Muscle of leg (tissue), 11 donors: ENCODE results near the gene UROD. TPM values are rescaled to one million over a fixed set of nuclear protein-coding genes. Genes with fewer than 3 reads are reported as not detected.

Experiments
- DNase-seq: peaks from one replicate; pipeline ENCODE4 v3.0.0; 2013
- H3K27ac ChIP-seq: one replicate; pipeline ENCODE4 v1.5.1; 2013; ENCODE audit warnings: mild to moderate bottlenecking, low read length, control low read depth
- H3K27me3 ChIP-seq: one replicate; pipeline ENCODE4 v1.6.1; 2013; ENCODE audit warnings: low read length; ENCODE audit not compliant: control insufficient read depth, insufficient read depth
- H3K36me3 ChIP-seq: one replicate; pipeline ENCODE4 v1.6.1; 2013; ENCODE audit warnings: low read length; ENCODE audit not compliant: control insufficient read depth, insufficient read depth
- H3K4me1 ChIP-seq: one replicate; pipeline ENCODE4 v1.6.1; 2013; ENCODE audit warnings: low read length; ENCODE audit not compliant: control insufficient read depth, insufficient read depth
- H3K4me3 ChIP-seq: one replicate; pipeline ENCODE4 v1.5.1; 2013; ENCODE audit warnings: low read length, control low read depth
- H3K9me3 ChIP-seq: replicated peaks from 2 replicates; pipeline ENCODE4 v1.6.1; 2013; ENCODE audit warnings: low read depth, low read length; ENCODE audit not compliant: control insufficient read depth
- WGBS: methylation state at CpG from one replicate; pipeline ENCODE4 v1.1.5; 2013; ENCODE audit warnings: missing lambda C conversion rate; ENCODE audit not compliant: insufficient coverage; 5-methylcytosine and 5-hydroxymethylcytosine counted together
- polyA plus RNA-seq, 8 donors: library from polyadenylated mRNA; unstranded; fragments of 120-200 nt; gene quantifications; one replicate each; pipeline versions ENCODE4 v1.2.1 to v1.2.3, GENCODE V29; 2013; ENCODE audit warnings: inconsistent platforms in 1 of 8, low replicate concordance in 1 of 8; ENCODE audit not compliant: insufficient read length in 8 of 8, insufficient read depth in 1 of 8
- total RNA-seq: library from RNA; stranded (reverse); fragments of 120-200 nt; gene quantifications from one replicate; pipeline ENCODE4 v1.2.4, GENCODE V29; 2013

Gene UROD
- total and polyA plus RNA-seq, 9 donors, result 79.9 to 96.8 (median 87.7) TPM

DNA sequence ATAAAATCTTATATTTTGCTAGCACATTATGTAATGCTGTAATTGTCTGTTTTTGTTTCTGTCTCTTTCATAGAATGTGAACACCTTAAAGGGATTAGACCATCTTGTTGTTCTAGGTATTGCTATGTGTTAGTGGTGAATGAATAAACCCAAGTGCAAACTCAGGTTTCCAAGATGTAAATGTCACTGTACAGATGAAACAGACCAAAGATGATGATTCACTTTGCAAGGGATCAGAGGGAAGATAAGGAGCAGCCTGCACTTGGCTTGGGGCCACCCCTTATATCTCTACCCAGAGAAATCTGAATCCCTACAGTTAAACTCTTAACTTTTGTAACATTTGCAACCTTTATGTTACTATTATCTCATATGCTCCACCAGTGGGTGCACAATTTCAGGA lies 25.4 kb downstream of the UROD start:
- Histone ChIP-seq H3K4me3 (no peak overlapping the region), H3K36me3 (no peaks in the 10 kb centered on the region), H3K27me3 (no peaks in the 10 kb centered on the region), H3K4me1 (no peaks in the 10 kb centered on the region), H3K27ac (no peak overlapping the region), H3K9me3 (no peaks in the 10 kb centered on the region)
- DNase-seq, result no peak

DNA sequence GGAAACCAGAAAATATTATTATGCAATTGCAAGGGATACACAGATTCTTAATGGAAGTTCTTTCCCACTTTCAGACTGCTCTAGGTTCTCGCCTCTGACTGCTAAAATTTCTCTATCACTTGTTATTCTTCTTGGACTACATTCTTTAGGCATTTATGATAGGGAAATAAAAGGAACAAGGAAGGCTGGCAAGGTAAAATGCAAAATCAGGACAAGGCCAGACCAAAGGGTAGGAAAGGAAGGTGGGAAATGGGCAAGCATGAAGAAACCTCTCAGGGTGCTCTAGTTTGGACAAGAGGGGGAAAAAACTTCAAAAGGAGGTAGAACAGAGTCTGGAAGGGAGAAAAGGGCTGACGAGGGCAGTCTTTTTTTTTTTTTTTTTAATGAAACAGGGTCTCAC lies 26.2 kb downstream of the UROD start:
- Histone ChIP-seq H3K27me3 (no peaks in the 10 kb centered on the region), H3K4me3 (no peak overlapping the region), H3K27ac (no peak overlapping the region), H3K36me3 (no peaks in the 10 kb centered on the region), H3K9me3 (no peaks in the 10 kb centered on the region), H3K4me1 (no peaks in the 10 kb centered on the region)
- no CpG with 5 or more reads among the region's 2 CpGs for WGBS
- DNase-seq, result no peak

DNA sequence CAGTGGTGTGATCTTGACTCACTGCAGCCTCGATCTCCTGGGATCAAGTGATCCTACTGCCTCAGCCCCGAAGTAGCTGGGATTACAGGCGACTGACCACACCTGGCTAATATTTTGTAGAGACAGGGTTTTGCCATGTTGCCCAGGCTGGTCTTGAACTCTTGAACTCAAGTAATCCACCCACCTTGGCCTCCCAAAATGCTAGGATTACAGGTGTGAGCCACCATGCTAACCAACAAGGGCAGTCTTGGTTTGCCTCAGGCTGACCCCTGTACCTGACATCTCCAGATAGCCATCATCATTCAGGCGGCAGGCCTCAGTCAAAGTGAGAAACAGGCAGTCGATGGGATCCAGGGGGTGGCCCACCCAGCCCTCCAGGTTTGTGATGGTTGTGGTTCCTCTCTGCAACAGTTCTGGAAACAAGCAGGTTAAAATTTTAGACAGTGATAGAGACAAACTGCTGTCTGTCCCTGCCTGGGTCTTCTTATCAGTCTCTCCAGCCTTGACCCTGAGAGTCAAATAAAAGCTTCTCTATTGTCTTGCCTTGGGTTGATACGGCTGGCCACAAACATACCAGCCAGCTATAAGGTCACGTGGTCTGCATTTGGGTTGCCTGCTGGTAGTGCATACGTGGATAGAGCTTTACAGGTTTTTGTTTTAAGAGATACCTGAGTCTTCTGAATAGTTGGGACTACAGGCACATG lies 26.8 kb downstream of the UROD start:
- no peak overlapping the region for H3K27ac ChIP-seq
- no peak overlapping the region for H3K4me3 ChIP-seq
- no peaks in the 10 kb centered on the region for H3K27me3 ChIP-seq
- H3K9me3 ChIP-seq, result no peaks in the 10 kb centered on the region
- no peaks in the 10 kb centered on the region for H3K36me3 ChIP-seq
- no peak for DNase-seq
- 92% methylated on average over 2 of the region's 8 CpGs for WGBS
- no peaks in the 10 kb centered on the region for H3K4me1 ChIP-seq

DNA sequence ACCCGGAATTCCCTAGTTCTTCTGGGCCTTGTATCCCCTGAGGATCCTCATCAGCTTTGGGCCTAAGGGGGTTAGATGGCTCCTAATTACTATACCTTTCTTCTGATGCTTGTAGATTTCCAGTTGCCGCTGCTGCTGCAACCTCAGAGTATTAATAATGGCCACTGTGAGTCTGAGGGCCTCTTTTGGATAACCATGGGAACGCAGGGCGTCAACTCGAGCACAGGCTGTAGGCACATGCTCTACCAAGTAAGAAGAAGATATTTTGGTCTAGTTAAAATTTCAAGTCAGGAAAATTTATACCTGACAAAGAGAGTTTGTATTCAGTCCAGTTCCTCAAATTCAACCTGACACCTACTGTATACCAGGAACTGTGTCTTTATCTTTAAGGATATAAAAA lies 28.2 kb downstream of the UROD start:
- no peaks in the 10 kb centered on the region for H3K27me3 ChIP-seq
- no peak overlapping the region for H3K27ac ChIP-seq
- H3K4me3 ChIP-seq, result no peak overlapping the region
- 84% methylated on average over 2 of the region's 5 CpGs for WGBS
- no peak for DNase-seq
- no peaks in the 10 kb centered on the region for H3K9me3 ChIP-seq
- no peaks in the 10 kb centered on the region for H3K4me1 ChIP-seq
- H3K36me3 ChIP-seq, result no peaks in the 10 kb centered on the region

DNA sequence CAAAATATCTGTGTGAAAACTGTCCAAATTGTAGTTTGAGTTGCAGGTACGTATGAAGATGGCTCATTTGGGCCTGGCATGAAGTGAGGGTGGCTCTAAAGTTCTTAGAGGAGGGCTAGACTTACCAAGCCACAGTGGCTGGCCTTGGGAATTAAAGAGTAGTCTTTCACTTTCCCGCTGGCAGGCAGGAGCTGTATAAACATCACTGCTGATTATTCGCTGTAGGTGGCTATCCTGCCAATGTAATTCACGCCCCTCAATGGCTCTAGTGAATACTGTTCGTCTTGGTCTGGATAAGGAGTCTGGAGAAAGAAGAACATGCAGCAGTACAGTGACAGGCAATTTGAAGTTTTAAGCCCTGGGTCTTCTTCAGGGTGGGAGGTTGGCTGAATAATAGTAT lies 31.0 kb downstream of the UROD start:
- 72% methylated on average over 5 of the region's 5 CpGs for WGBS
- H3K36me3 ChIP-seq, result no peaks in the 10 kb centered on the region
- no peak overlapping the region for H3K4me3 ChIP-seq
- H3K9me3 ChIP-seq, result no peaks in the 10 kb centered on the region
- no peak overlapping the region for H3K27ac ChIP-seq
- no peaks in the 10 kb centered on the region for H3K27me3 ChIP-seq
- no peak for DNase-seq
- H3K4me1 ChIP-seq, result no peaks in the 10 kb centered on the region

DNA sequence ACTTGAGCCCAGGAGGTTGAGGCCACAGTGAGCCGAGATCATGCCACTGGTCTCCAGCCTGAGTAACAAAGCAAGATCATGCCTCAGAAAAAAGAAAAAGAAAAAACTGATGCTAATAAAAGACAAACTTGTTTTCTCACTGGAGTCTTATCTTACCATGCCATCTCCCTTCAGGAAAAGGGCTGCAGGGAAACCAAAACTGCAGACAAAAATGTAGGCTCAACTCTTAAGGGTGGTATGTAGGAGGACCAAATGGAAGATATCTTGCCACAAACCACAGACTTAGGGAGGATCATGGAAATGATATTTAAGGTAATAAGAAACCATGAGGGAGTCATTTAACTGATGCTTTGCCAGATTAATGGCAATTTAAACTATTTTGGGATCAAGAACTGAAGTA lies 32.9 kb downstream of the UROD start:
- no peak for DNase-seq
- WGBS, result no CpG with 5 or more reads among the region's 1 CpG
- no peak overlapping the region for H3K27ac ChIP-seq
- no peaks in the 10 kb centered on the region for H3K9me3 ChIP-seq
- no peaks in the 10 kb centered on the region for H3K27me3 ChIP-seq
- no peak overlapping the region for H3K4me3 ChIP-seq
- H3K4me1 ChIP-seq, result no peaks in the 10 kb centered on the region
- H3K36me3 ChIP-seq, result no peaks in the 10 kb centered on the region

DNA sequence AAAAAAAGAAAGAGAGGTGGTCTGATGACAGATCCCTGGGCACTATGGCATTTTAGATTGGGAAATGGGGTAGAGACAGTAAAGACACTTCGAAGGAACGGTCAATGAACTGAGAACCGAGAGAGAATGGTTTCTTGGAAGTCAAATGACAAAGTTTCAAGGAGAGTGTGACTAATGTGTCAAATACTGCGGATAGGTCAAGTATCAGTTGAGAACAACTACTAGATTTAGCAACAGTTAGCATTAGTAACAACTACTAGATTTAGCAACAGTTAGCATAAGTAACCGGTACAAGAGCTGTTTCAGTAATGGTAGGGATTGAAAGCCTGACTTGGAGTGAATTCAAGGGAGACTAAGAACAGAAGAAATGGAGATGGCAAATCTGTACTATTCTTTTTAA lies 35.0 kb downstream of the UROD start:
- no peak overlapping the region for H3K4me3 ChIP-seq
- WGBS, result 100% methylated on average over 2 of the region's 5 CpGs
- no peak for DNase-seq
- H3K36me3 ChIP-seq, result no peaks in the 10 kb centered on the region
- no peaks in the 10 kb centered on the region for H3K4me1 ChIP-seq
- H3K27me3 ChIP-seq, result no peaks in the 10 kb centered on the region
- no peaks in the 10 kb centered on the region for H3K9me3 ChIP-seq
- H3K27ac ChIP-seq, result no peak overlapping the region

DNA sequence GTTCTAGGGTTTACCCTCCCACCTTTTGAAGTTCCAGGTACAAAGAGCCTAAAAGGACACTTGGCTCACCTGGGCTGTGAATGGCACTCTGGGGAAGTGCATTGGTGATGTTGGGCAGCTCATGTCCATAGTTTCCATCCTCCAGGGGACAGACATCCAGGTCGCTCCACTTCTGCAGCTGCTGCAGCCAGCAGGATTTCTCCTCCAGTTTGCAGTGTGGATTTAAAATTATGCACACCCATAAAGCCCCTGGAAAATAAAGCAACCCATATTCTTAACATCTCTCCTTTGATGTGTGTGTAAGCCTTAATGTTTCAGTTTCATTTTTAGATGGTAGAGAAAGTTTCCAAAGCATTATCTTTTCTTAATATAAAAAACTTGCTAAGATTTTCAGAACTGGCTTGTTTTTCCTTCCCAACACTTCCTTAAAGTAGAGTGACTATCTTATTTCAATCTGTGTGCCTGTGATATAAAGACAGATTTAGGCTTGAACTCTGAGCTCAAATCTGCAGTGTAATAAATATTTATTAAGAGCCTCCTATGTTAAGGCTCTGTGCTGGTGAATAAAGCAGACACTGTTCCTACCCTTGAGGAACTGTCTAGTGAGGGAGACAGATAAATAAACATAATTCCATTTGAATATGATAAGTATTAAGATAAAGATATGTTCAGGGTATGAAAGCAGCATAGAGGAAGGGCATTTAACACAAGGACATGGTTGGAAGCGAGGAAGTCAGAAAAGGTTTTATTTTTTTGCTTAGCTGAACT lies 39.1 kb downstream of the UROD start:
- Histone ChIP-seq H3K36me3 (no peaks in the 10 kb centered on the region), H3K9me3 (no peaks in the 10 kb centered on the region), H3K27me3 (no peaks in the 10 kb centered on the region), H3K4me1 (no peaks in the 10 kb centered on the region), H3K27ac (no peak overlapping the region), H3K4me3 (no peak overlapping the region)
- WGBS, result no CpG with 5 or more reads among the region's 2 CpGs
- DNase-seq, result no peak

DNA sequence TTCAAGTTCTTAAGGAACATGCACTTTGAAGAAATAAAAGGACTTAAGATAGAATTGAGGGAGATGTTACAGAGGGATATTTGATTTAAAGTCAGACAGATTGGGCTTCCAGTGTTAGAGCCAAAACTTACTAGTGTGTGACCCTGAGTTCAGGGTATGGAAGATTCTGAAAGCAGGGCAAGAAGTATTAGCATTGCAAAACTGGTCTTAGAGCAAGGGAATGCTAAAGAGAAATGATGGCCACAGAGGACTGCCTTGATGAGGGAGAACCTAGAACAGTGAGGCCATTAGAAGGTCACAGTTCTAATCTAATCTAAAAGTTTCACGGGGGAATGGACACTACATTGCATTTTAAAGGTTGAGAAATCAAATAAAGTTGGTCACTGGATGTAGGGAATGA lies 45.5 kb downstream of the UROD start:
- no peaks in the 10 kb centered on the region for H3K9me3 ChIP-seq
- DNase-seq, result no peak
- no peak overlapping the region for H3K27ac ChIP-seq
- no peaks in the 10 kb centered on the region for H3K4me1 ChIP-seq
- H3K27me3 ChIP-seq, result no peaks in the 10 kb centered on the region
- no peak overlapping the region for H3K4me3 ChIP-seq
- no peaks in the 10 kb centered on the region for H3K36me3 ChIP-seq
- 100% methylated on average over 1 of the region's 1 CpG for WGBS

DNA sequence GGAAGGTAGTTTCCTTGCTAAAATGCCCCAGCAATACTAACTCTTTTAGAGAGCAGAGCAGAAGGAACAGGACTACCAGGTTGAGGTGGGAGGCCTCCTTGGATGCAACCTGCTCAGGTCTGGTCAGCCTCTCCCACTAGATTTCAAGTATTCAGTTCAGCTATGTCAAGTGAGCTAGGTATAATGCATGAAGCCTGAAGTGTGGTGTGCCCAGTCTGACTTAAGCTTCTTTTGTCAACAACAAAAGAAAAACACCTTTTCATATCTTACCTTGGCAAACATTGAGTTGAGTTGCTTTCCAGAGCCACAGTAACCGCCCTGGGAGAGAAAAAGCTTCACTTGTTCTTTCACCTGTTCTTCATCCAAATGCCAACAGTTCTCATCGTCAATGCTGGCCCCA lies 47.8 kb downstream of the UROD start:
- no peak for DNase-seq
- no peak overlapping the region for H3K4me3 ChIP-seq
- H3K27ac ChIP-seq, result no peak overlapping the region
- no peaks in the 10 kb centered on the region for H3K4me1 ChIP-seq
- no peaks in the 10 kb centered on the region for H3K27me3 ChIP-seq
- no peaks in the 10 kb centered on the region for H3K9me3 ChIP-seq
- H3K36me3 ChIP-seq, result no peaks in the 10 kb centered on the region
- no CpG with 5 or more reads among the region's 2 CpGs for WGBS
